Retinal pigment epithelial cell (primary cell): ENCODE results near the gene EFCAB5.
A peak's percentile ranks its signal among the peaks of the same experiment; 100 is the strongest.
"Not testable (repeated sequence)": the region's sequence is repeated elsewhere in the genome, so short reads cannot be mapped to it uniquely, and the experiment has no call there.

Source experiments
- DNase-seq: peaks from one replicate; pipeline ENCODE4 v3.0.0-alpha.2; 2010; ENCODE audit warnings: low read depth
- H3K4me3 ChIP-seq: 2 replicates; pipeline ENCODE4 v1.5.1; 2011; ENCODE audit warnings: mild to moderate bottlenecking, low read length, control low read depth, moderate library complexity
- TF ChIP-seq, protein P1 (sequence below): conservative IDR thresholded peaks from 2 replicates; pipeline ENCODE4 v1.5.1; 2011; ENCODE audit warnings: low read depth, low read length, control low read depth, inconsistent platforms

The EFCAB5 gene

DNA sequence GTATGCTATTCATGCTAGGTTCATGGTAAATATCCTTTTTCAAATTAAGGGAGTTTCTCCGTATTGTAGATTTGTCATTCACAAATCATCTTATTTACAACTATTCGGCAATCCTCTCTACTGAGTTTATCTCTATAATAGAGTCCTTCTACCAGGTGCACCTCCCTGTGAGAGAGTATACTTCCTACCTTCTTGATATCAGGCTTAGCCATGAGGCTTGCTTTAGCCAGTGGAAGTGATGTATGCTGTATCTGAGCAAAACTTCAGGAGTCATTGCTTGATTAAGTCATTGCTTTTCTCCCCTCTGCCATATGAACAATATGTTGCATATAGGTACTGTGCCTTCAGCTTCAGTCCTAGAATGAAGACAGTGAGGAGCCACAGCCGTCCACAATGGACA, 195.7 kb downstream of the EFCAB5 start:
- no peak overlapping the region for H3K4me3 ChIP-seq
- TF ChIP-seq, protein P1, sequence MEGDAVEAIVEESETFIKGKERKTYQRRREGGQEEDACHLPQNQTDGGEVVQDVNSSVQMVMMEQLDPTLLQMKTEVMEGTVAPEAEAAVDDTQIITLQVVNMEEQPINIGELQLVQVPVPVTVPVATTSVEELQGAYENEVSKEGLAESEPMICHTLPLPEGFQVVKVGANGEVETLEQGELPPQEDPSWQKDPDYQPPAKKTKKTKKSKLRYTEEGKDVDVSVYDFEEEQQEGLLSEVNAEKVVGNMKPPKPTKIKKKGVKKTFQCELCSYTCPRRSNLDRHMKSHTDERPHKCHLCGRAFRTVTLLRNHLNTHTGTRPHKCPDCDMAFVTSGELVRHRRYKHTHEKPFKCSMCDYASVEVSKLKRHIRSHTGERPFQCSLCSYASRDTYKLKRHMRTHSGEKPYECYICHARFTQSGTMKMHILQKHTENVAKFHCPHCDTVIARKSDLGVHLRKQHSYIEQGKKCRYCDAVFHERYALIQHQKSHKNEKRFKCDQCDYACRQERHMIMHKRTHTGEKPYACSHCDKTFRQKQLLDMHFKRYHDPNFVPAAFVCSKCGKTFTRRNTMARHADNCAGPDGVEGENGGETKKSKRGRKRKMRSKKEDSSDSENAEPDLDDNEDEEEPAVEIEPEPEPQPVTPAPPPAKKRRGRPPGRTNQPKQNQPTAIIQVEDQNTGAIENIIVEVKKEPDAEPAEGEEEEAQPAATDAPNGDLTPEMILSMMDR: no peak
- DNase-seq: no peak

DNA sequence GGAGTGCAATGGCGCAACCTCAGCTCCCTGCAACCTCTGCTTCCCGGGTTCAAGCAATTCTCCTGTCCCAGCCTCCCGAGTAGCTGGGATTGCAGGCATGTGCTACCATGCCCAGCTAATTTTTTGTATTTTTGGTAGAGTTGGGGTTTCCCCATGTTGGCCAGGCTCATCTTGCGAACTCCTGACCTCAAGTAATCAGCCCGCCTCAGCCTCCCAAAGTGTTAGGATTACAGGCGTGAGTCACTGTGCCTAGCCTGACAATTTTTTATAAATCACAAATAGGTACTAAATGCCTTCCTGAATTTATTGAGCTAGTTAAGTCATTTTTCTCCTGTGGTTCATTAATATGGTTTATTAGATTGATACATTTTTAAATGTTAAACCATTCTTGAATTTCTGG, 206.4 kb downstream of the EFCAB5 start:
- DNase-seq: peak; percentile 13
- not testable (repeated sequence) for H3K4me3 ChIP-seq

DNA sequence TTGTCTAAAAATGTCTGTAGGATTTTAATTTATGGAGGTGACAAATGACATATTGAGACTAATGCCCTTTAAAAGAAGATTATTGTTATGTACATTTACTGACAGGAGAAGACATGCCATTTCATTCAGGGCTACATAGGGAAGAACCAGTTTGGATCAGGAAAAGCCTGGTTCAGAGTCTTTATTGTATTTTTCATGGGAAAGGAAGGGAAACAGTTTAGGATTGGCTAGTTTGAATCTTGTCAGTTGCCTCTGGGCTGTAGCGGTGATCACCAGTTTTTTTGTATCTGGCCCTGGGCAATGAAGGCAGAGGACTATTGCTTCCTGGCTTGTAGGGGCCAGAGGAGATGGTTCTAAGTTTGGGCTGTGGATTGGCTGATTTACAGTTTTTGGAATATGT, 206.9 kb downstream of the EFCAB5 start:
- H3K4me3 ChIP-seq: no peak overlapping the region
- no peak for DNase-seq
- TF ChIP-seq, protein P1: no peak

DNA sequence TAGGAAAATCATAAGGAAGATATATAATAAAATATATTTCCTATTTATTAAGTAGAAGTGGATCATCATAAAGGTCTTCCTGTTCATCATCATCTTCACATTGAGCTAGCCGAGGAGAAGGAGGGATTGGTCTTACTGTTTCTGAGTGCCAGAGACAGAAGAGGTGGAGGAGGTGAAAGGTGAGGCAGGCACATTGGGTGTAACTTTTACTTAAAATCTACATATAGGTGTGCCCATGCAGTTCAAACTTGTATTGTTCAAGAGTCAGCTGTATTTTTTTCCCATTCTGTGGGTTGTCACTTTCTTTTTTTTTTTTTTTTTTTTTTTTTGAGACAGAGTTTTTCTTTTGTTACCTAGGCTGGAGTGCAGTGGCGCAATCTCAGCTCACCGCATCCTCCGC, 210.0 kb downstream of the EFCAB5 start:
- TF ChIP-seq, protein P1: no peak
- no peak overlapping the region for H3K4me3 ChIP-seq
- DNase-seq: no peak

DNA sequence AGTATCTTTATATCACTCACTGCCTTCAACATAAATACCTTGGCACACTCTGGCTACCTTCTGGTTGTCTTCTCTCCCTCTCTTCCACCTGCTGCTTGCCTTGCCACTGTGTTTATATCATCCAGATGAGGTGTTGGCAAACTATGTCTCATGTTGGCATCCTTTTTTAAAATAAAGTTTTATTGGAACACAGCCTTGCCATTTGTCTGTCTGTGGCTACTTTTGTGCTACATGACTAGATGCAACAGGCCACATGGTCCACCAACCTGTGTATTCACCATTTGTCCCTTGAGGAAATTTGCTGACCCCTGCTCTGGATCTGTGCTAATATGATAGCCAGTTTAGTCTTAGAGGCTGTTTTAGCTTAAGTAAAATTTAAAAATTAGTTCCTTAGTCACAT, 212.0 kb downstream of the EFCAB5 start:
- DNase-seq: no peak
- no peak overlapping the region for H3K4me3 ChIP-seq
- TF ChIP-seq, protein P1: no peak

DNA sequence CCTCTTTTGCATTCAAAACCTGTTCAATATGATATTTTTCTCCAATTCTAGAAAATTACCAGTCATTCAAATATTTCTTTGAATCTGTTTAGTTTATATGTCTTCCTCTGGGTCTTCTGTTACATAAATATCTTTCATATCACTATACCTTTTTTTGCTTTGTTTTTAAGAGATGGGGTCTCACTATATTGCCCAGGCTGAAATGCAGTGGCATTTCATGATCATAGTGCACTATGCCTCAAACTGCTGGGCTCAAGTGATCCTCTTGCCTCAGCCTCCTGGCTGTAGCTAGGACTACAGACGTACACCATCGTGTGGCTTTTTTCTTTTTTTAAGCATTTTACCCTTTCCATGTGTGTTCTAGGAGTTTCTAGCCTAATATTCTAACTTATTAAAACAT, 214.0 kb downstream of the EFCAB5 start:
- no peak overlapping the region for H3K4me3 ChIP-seq
- TF ChIP-seq, protein P1: no peak
- no peak for DNase-seq
